ENCODE data around the gene ARL14. TPM values are rescaled to one million over a fixed set of nuclear protein-coding genes. Genes with fewer than 3 reads are reported as not detected.

Gene ARL14
- total and polyA plus RNA-seq, 4 donors, result 0.14 to 0.15 TPM; not detected in 2

GRCh38 chr3:160719710-160720109 is 42.8 kb downstream of the ARL14 start:
- no peak for DNase-seq (ENCODE audit: low spot score)
- no peak overlapping the region for H3K27ac ChIP-seq (ENCODE audit: low read depth in 1 of 2, low read length in 2 of 2)
- H3K27me3 ChIP-seq (ENCODE audit: control insufficient read depth in 4 of 4, insufficient read depth in 4 of 4, low read length in 3 of 4), result no peaks in the 10 kb centered on the region
- H3K36me3 ChIP-seq (ENCODE audit: control insufficient read depth in 4 of 4, insufficient read depth in 3 of 4, low read depth in 1 of 4, low read length in 3 of 4), result no peaks in the 10 kb centered on the region
- 92% methylated on average over 11 of the region's 11 CpGs for WGBS
- H3K9me3 ChIP-seq (ENCODE audit: control insufficient read depth in 4 of 4, low read length in 3 of 4), result no peaks in the 10 kb centered on the region
- no peaks in the 10 kb centered on the region for H3K4me1 ChIP-seq (ENCODE audit: control insufficient read depth in 4 of 4, insufficient read depth in 4 of 4, low read length in 3 of 4)
- no peak overlapping the region for H3K4me3 ChIP-seq (ENCODE audit: low read depth in 1 of 3, low read length in 3 of 3)
- no peak overlapping the region for H3K9ac ChIP-seq (ENCODE audit: low read depth in 1 of 2, low read length in 2 of 2)
- TF ChIP-seq GABPA (IDR thresholded peaks at IDR 0.05 in 1 of 2, conservative IDR thresholded peaks at IDR 0.05 in 1 of 2) (no peak), HNF4A (conservative IDR thresholded peaks at IDR 0.05) (no peak), CTCF (IDR thresholded peaks at IDR 0.05; ENCODE audit: low read depth, low read length, missing input control) (no peak), TAF1 (conservative IDR thresholded peaks at IDR 0.05) (no peak), NR2F2 (IDR thresholded peaks at IDR 0.05) (no peak), REST (IDR thresholded peaks at IDR 0.05) (no peak), MAX (IDR thresholded peaks at IDR 0.05) (no peak), HNF4G (IDR thresholded peaks at IDR 0.05) (no peak), FOXA2 (IDR thresholded peaks at IDR 0.05) (no peak), JUND (IDR thresholded peaks at IDR 0.05) (no peak), YY1 (IDR thresholded peaks at IDR 0.05) (no peak)
- TF ChIP-seq, protein P1, sequence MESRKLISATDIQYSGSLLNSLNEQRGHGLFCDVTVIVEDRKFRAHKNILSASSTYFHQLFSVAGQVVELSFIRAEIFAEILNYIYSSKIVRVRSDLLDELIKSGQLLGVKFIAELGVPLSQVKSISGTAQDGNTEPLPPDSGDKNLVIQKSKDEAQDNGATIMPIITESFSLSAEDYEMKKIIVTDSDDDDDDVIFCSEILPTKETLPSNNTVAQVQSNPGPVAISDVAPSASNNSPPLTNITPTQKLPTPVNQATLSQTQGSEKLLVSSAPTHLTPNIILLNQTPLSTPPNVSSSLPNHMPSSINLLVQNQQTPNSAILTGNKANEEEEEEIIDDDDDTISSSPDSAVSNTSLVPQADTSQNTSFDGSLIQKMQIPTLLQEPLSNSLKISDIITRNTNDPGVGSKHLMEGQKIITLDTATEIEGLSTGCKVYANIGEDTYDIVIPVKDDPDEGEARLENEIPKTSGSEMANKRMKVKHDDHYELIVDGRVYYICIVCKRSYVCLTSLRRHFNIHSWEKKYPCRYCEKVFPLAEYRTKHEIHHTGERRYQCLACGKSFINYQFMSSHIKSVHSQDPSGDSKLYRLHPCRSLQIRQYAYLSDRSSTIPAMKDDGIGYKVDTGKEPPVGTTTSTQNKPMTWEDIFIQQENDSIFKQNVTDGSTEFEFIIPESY (IDR thresholded peaks at IDR 0.05), result no peak

DNA sequence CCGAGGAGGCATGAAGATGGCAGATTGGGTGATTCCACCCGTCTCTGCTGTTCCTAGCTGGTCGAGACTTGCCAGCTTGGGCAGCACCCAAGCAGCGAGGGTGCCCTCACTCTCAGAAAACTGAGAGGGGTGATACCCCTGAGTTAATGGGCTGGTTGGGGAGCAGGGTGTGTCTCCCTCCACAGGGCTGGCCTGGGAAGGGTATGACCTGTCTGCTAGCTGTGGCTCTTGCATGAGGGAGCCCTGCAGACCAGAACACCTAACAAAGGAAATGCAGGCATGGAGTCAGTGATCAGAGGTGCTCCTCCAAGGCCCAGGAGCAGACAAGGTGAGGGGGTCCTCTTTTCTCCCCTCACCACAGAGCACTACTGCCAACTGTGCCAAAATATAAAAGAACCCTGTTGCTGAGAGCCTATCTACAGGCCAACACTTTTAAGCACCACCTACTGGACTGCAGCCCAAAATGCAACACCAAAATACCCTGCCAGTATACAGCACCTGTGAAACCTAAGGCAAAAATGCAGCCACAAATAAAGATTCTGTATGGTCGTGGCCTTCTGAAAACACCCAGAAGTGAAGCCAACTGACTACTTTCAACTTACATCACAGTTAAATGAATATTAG is 43.3 kb downstream of the ARL14 start:
- Histone ChIP-seq H3K9me3 (ENCODE audit: control insufficient read depth in 4 of 4, low read length in 3 of 4) (no peaks in the 10 kb centered on the region), H3K27me3 (ENCODE audit: control insufficient read depth in 4 of 4, insufficient read depth in 4 of 4, low read length in 3 of 4) (no peaks in the 10 kb centered on the region), H3K36me3 (ENCODE audit: control insufficient read depth in 4 of 4, insufficient read depth in 3 of 4, low read depth in 1 of 4, low read length in 3 of 4) (no peaks in the 10 kb centered on the region), H3K27ac (ENCODE audit: low read depth in 1 of 2, low read length in 2 of 2) (no peak overlapping the region), H3K9ac (ENCODE audit: low read depth in 1 of 2, low read length in 2 of 2) (no peak overlapping the region), H3K4me1 (ENCODE audit: control insufficient read depth in 4 of 4, insufficient read depth in 4 of 4, low read length in 3 of 4) (no peaks in the 10 kb centered on the region), H3K4me3 (ENCODE audit: low read depth in 1 of 3, low read length in 3 of 3) (no peak overlapping the region)
- no peak for DNase-seq (ENCODE audit: low spot score)
- 88% methylated on average over 5 of the region's 5 CpGs for WGBS
- TF ChIP-seq CTCF (IDR thresholded peaks at IDR 0.05; ENCODE audit: low read depth, low read length, missing input control) (peak; percentile 20), REST (IDR thresholded peaks at IDR 0.05) (peak; percentile 77), NR2F2 (IDR thresholded peaks at IDR 0.05) (no peak), RAD21 (IDR thresholded peaks at IDR 0.05) (peak; percentile 22 to 39), EGR1 (IDR thresholded peaks at IDR 0.05; ENCODE audit: low read depth in 2 of 2) (no peak)

Data from liver (tissue), 9 donors.